ENCODE measurements around the gene KAT7. TPM values are rescaled to one million over a fixed set of nuclear protein-coding genes. Genes with fewer than 3 reads are reported as not detected.
A peak's percentile ranks its signal among the peaks of the same experiment; 100 is the strongest.

The KAT7 gene
- total RNA-seq, 2 experiments from 2014 or later, result 178 to 187 TPM

DNA sequence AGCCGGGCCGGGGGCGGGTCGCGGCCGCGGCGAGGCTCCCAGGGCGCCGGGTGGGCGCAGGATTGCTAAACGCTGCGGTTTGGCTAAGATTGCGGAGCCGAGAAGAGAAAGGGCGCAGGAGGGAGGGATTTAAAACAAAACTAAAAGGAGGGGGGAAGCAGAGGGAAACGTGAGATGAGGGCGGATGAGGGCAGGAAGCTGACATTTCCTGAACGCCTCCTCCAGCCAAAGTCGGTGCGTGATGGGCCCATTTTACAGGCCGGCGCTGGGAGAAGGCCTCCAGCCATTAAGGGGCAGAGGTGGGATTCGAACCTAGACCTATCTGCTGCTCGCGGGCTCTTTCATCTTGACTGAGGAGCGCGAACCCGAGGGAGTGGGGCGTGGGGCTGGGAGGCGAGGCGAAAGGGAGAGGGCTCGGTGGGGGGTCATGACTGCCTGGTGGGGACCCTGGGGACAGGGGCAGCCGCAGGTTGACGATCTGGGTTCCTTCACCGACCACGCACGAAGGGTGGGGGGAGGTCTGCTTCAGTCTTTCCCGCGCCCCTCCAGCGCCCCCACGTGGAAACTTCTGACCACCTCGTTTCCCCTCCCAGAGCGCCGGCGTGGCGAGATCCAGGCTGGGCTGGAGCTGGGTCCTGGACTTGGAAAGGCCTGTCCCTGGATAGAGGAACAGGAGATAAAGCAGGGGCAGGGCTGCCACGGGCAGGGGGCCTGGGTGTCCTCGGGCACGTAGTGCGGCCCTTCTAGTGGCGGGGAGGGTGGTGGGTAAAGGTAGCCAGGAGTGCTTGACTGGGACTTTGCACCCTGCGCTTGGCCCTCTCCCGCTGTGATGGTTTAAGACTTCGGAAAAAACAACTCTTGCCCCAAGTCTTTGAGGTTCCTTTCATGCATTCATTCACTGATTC lies 63.2 kb downstream of the KAT7 start:
- POLR2A ChIA-PET, result interaction anchor here (0.6 to 1.5 kb wide), 13 partner anchors 34 to 297 kb away, joined by 3 to 10 read pairs (median 4); partner anchors contain the start of genes FAM117A, KAT7, SLC35B1 and SPOP
- H3K4me3 ChIP-seq (ENCODE audit: low read length), result peak overlapping the region; percentile 82
- H3K27ac Mint-ChIP-seq, result peak overlapping the region; percentile 89
- CTCF ChIA-PET, result interaction anchor here (0.6 to 1.9 kb wide), 4 partner anchors 50 to 295 kb away, joined by 3 to 5 read pairs (median 3); no protein-coding TSS in a partner anchor
- H3K27ac ChIP-seq (ENCODE audit: low read depth in 1 of 2, low read length in 2 of 2), result peak overlapping the region; percentile 16 to 69
- no peaks in the 10 kb centered on the region for H3K36me3 ChIP-seq (ENCODE audit: insufficient read depth, low read length)
- TF ChIP-seq, protein P1, sequence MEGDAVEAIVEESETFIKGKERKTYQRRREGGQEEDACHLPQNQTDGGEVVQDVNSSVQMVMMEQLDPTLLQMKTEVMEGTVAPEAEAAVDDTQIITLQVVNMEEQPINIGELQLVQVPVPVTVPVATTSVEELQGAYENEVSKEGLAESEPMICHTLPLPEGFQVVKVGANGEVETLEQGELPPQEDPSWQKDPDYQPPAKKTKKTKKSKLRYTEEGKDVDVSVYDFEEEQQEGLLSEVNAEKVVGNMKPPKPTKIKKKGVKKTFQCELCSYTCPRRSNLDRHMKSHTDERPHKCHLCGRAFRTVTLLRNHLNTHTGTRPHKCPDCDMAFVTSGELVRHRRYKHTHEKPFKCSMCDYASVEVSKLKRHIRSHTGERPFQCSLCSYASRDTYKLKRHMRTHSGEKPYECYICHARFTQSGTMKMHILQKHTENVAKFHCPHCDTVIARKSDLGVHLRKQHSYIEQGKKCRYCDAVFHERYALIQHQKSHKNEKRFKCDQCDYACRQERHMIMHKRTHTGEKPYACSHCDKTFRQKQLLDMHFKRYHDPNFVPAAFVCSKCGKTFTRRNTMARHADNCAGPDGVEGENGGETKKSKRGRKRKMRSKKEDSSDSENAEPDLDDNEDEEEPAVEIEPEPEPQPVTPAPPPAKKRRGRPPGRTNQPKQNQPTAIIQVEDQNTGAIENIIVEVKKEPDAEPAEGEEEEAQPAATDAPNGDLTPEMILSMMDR (IDR thresholded peaks at IDR 0.05), result peak; percentile 78
- ATAC-seq (ENCODE audit: poor library complexity) (peak; percentile 81), DNase-seq (peak; percentile 61 to 83 (median 69))
- peaks cover 18% of the 10 kb centered on the region for H3K4me1 ChIP-seq (ENCODE audit: insufficient read depth, low read length)
- H3K27me3 Mint-ChIP-seq, result no peaks in the 10 kb centered on the region
- no peaks in the 10 kb centered on the region for H3K9me3 ChIP-seq (ENCODE audit: control insufficient read depth in 1 of 2, insufficient read depth in 1 of 2, low read length in 2 of 2)
- intact Hi-C loops (cut with DNase I, micrococcal nuclease), result loop anchor here (1.0 to 5.0 kb wide), 5 partner anchors 33 to 284 kb away; partner anchors contain the start of gene SLC35B1 (in 1 of the 2)
- H3K4me1 Mint-ChIP-seq (ENCODE audit: low read depth), result peaks cover 22% of the 10 kb centered on the region
- no peaks in the 10 kb centered on the region for H3K9me3 Mint-ChIP-seq
- no peaks in the 10 kb centered on the region for H3K27me3 ChIP-seq (ENCODE audit: control insufficient read depth in 1 of 2, insufficient read depth in 2 of 2, low read length in 2 of 2)
- H3K36me3 Mint-ChIP-seq (ENCODE audit: low read depth), result peaks cover 14% of the 10 kb centered on the region
- H3K4me3 Mint-ChIP-seq, result peak overlapping the region; percentile 96

DNA sequence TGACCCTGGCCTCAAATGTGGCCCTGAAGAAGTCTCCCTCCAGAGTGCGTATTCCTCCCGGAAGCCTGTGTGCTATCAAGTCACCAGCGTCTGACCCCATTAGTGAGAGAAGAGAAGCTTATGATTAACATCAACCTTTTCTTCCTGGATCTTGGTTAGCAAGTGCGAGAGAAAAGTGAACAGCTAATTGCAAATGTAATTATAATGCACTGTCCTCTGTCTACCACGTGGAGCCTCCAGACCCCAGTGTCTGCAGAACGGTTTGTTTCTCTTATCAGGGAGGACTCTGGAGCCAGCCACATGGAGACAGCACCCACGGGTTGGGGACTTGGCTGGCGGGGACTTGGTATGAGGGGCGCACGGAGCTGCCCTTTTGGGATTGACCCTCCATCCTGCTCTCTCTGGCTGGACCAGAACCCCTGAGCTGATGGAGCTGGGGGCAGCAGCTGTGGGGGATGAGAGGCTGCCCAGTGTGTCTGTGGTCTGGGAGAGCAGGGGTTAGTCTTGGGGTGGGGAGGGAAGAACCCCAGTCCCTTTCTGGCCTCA lies 65.1 kb downstream of the KAT7 start:
- Mint-ChIP-seq H3K4me1 (ENCODE audit: low read depth) (peaks cover 18% of the 10 kb centered on the region), H3K36me3 (ENCODE audit: low read depth) (peaks cover 5% of the 10 kb centered on the region), H3K27me3 (no peaks in the 10 kb centered on the region), H3K9me3 (no peaks in the 10 kb centered on the region), H3K4me3 (peak overlapping the region; percentile 35), H3K27ac (no peak overlapping the region)
- no peak for ATAC-seq (ENCODE audit: poor library complexity)
- ChIA-PET CTCF (no interaction called here), POLR2A (no interaction called here)
- Histone ChIP-seq H3K9me3 (ENCODE audit: control insufficient read depth in 1 of 2, insufficient read depth in 1 of 2, low read length in 2 of 2) (no peaks in the 10 kb centered on the region), H3K36me3 (ENCODE audit: insufficient read depth, low read length) (no peaks in the 10 kb centered on the region), H3K27me3 (ENCODE audit: control insufficient read depth in 1 of 2, insufficient read depth in 2 of 2, low read length in 2 of 2) (no peaks in the 10 kb centered on the region), H3K4me3 (ENCODE audit: low read length) (no peak overlapping the region), H3K27ac (ENCODE audit: low read depth in 1 of 2, low read length in 2 of 2) (no peak overlapping the region), H3K4me1 (ENCODE audit: insufficient read depth, low read length) (peaks cover 18% of the 10 kb centered on the region)
- DNase-seq, result no peak
- intact Hi-C loops (cut with DNase I, micrococcal nuclease), result loop anchor here in 1 of 2 experiments (5.0 kb wide), 1 partner anchor 146 kb away; the partner anchor contains the start of gene SLC35B1
- TF ChIP-seq, protein P1 (IDR thresholded peaks at IDR 0.05), result no peak

DNA sequence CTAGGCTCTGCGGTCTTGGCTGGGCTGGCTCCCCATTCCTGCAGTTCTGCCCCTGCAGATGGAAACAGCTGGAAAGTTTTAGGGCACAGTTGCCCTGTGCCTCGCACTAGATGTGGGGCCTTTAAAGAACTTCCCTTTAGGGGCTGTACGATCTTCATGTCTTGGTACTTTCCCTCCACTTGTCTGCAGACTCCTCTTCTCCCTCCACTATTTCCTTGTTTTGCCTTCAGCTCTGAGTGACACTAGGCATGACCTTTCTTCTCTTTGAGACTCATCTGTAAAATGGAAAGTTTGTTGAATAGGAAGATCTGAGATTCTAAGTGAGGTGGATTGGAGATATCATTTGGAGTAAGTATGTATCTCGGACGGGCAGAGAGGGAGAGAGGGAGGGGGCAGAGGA lies 65.6 kb downstream of the KAT7 start:
- Histone ChIP-seq H3K4me3 (ENCODE audit: low read length) (no peak overlapping the region), H3K4me1 (ENCODE audit: insufficient read depth, low read length) (peaks cover 18% of the 10 kb centered on the region), H3K27ac (ENCODE audit: low read depth in 1 of 2, low read length in 2 of 2) (no peak overlapping the region), H3K9me3 (ENCODE audit: control insufficient read depth in 1 of 2, insufficient read depth in 1 of 2, low read length in 2 of 2) (no peaks in the 10 kb centered on the region), H3K27me3 (ENCODE audit: control insufficient read depth in 1 of 2, insufficient read depth in 2 of 2, low read length in 2 of 2) (no peaks in the 10 kb centered on the region), H3K36me3 (ENCODE audit: insufficient read depth, low read length) (no peaks in the 10 kb centered on the region)
- intact Hi-C loops (cut with DNase I, micrococcal nuclease), result loop anchor here in 1 of 2 experiments (5.0 kb wide), 1 partner anchor 147 kb away; the partner anchor contains the start of gene SLC35B1
- Mint-ChIP-seq H3K4me1 (ENCODE audit: low read depth) (peaks cover 18% of the 10 kb centered on the region), H3K36me3 (ENCODE audit: low read depth) (peaks cover 5% of the 10 kb centered on the region), H3K9me3 (no peaks in the 10 kb centered on the region), H3K27ac (no peak overlapping the region), H3K27me3 (no peaks in the 10 kb centered on the region), H3K4me3 (peak overlapping the region; percentile 23)
- CTCF ChIA-PET, result no interaction called here
- POLR2A ChIA-PET, result no interaction called here
- TF ChIP-seq, protein P1 (IDR thresholded peaks at IDR 0.05), result no peak
- no peak for DNase-seq
- ATAC-seq (ENCODE audit: poor library complexity), result no peak

Measured in CD4-positive, alpha-beta T cell (primary cell).